ENCODE results near the gene CDRT15. TPM values are rescaled to one million over a fixed set of nuclear protein-coding genes. Genes with fewer than 3 reads are reported as not detected.

Gene CDRT15
- total RNA-seq, 1 donor from 2014 or later, result not detected

Other genes with a start within 250 kb of the CDRT15 start
- gene COX10, start 167.4 kb downstream of the CDRT15 start, total RNA-seq, result 16.8 TPM
- 4.0 TPM for gene HS3ST3B1, start 64.2 kb upstream of the CDRT15 start, total RNA-seq

All from mucosa of gallbladder (tissue), 1 donor.